Measurements from ENCODE around the gene LDB3.

Gene LDB3

GRCh38 chr10:86659161-86659691 lies 9.1 kb upstream of the LDB3 start:
- Histone ChIP-seq H3K9ac (ENCODE audit: low read length) (no peak overlapping the region), H3K36me3 (ENCODE audit: insufficient read depth, low read length) (no peaks in the 10 kb centered on the region), H4K20me1 (ENCODE audit: insufficient read depth, low read length) (no peaks in the 10 kb centered on the region), H3K79me2 (ENCODE audit: insufficient read depth, low read length) (no peaks in the 10 kb centered on the region), H3K27ac (ENCODE audit: low read depth, low read length, poor library complexity, severe bottlenecking) (no peak overlapping the region), H2AFZ (ENCODE audit: low read length) (no peak overlapping the region), H3K9me2 (ENCODE audit: low read depth, low read length) (no peaks in the 10 kb centered on the region), H3K4me3 (ENCODE audit: low read depth, low read length, poor library complexity, severe bottlenecking) (no peak overlapping the region), H3K27me3 (ENCODE audit: insufficient read depth, low read length) (peaks cover 16% of the 10 kb centered on the region; the same call in 1 of the 2 replicates), H3K4me1 (ENCODE audit: insufficient read depth, low read length, severe bottlenecking) (no peaks in the 10 kb centered on the region), H3F3A (ENCODE audit: insufficient read depth, low read length) (no peaks in the 10 kb centered on the region), H3K9me3 (ENCODE audit: low read length) (no peaks in the 10 kb centered on the region), H3K4me2 (ENCODE audit: low read length) (no peak overlapping the region)
- no peak for TF ChIP-seq CTCF (IDR thresholded peaks at IDR 0.05; ENCODE audit: low read length)
- no peak for TF ChIP-seq EZH2 (IDR thresholded peaks at IDR 0.05; ENCODE audit: borderline replicate concordance, low read length)

- H3K4me1 ChIP-seq (ENCODE audit: insufficient read depth, low read length, severe bottlenecking) = no peaks in the 10 kb centered on the region
- H3K27ac ChIP-seq (ENCODE audit: low read depth, low read length, poor library complexity, severe bottlenecking) = no peak overlapping the region
- peaks cover 16% of the 10 kb centered on the region; the same call in 1 of the 2 replicates for H3K27me3 ChIP-seq (ENCODE audit: insufficient read depth, low read length)
- no peak overlapping the region for H3K9ac ChIP-seq (ENCODE audit: low read length)
- no peak overlapping the region for H2AFZ ChIP-seq (ENCODE audit: low read length)
- no peaks in the 10 kb centered on the region for H4K20me1 ChIP-seq (ENCODE audit: insufficient read depth, low read length)
- H3K9me3 ChIP-seq (ENCODE audit: low read length) = no peaks in the 10 kb centered on the region
- H3K4me3 ChIP-seq (ENCODE audit: low read depth, low read length, poor library complexity, severe bottlenecking) = no peak overlapping the region
- H3F3A ChIP-seq (ENCODE audit: insufficient read depth, low read length) = no peaks in the 10 kb centered on the region
- H3K36me3 ChIP-seq (ENCODE audit: insufficient read depth, low read length) = no peaks in the 10 kb centered on the region
- TF ChIP-seq EZH2 (IDR thresholded peaks at IDR 0.05; ENCODE audit: borderline replicate concordance, low read length) = no peak
- no peak for TF ChIP-seq CTCF (IDR thresholded peaks at IDR 0.05; ENCODE audit: low read length)
- no peaks in the 10 kb centered on the region for H3K9me2 ChIP-seq (ENCODE audit: low read depth, low read length)
- H3K4me2 ChIP-seq (ENCODE audit: low read length) = no peak overlapping the region
- H3K79me2 ChIP-seq (ENCODE audit: insufficient read depth, low read length) = no peaks in the 10 kb centered on the region
Observed at GRCh38 chr10:86659721-86660453, 8.4 kb upstream of the LDB3 start.

GRCh38 chr10:86661161-86662025 lies 6.9 kb upstream of the LDB3 start:
- no peak overlapping the region for H3K4me2 ChIP-seq (ENCODE audit: low read length)
- H3K79me2 ChIP-seq (ENCODE audit: insufficient read depth, low read length) = no peaks in the 10 kb centered on the region
- H3K9me3 ChIP-seq (ENCODE audit: low read length) = no peaks in the 10 kb centered on the region
- H3K4me3 ChIP-seq (ENCODE audit: low read depth, low read length, poor library complexity, severe bottlenecking) = no peak overlapping the region
- H4K20me1 ChIP-seq (ENCODE audit: insufficient read depth, low read length) = no peaks in the 10 kb centered on the region
- no peak overlapping the region for H3K9ac ChIP-seq (ENCODE audit: low read length)
- TF ChIP-seq CTCF (IDR thresholded peaks at IDR 0.05; ENCODE audit: low read length) = no peak
- no peak for TF ChIP-seq EZH2 (IDR thresholded peaks at IDR 0.05; ENCODE audit: borderline replicate concordance, low read length)
- H3K27ac ChIP-seq (ENCODE audit: low read depth, low read length, poor library complexity, severe bottlenecking) = no peak overlapping the region
- H3K4me1 ChIP-seq (ENCODE audit: insufficient read depth, low read length, severe bottlenecking) = no peaks in the 10 kb centered on the region
- no peaks in the 10 kb centered on the region for H3K36me3 ChIP-seq (ENCODE audit: insufficient read depth, low read length)
- H3K27me3 ChIP-seq (ENCODE audit: insufficient read depth, low read length) = peaks cover 16% of the 10 kb centered on the region; the same call in 1 of the 2 replicates
- no peaks in the 10 kb centered on the region for H3K9me2 ChIP-seq (ENCODE audit: low read depth, low read length)
- no peaks in the 10 kb centered on the region for H3F3A ChIP-seq (ENCODE audit: insufficient read depth, low read length)
- no peak overlapping the region for H2AFZ ChIP-seq (ENCODE audit: low read length)

Measured in OCI-LY1 (cell line).